ENCODE results near the gene TTLL11. TPM values are rescaled to one million over a fixed set of nuclear protein-coding genes. Genes with fewer than 3 reads are reported as not detected.

The TTLL11 gene
- total RNA-seq, 1 experiment from 2014 or later, result 7.0 TPM

DNA sequence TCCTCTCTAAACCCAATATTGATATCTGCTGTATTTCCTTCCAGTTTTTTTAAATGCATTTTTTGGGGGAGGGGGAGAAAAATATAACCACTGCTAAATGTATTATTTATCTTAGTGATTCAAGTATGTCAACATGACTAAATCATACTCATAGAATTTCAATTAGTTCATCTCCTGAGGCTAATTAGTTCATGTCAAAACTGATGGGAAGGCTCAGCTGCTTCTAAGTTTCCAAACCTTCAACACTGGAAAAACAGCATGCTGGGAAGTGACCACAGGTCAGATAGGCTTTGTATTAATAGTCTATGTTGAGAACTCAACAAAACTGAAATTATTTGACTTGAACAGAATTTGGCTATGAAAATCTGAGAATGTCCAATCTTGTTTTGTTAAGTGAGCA is 118.7 kb downstream of the TTLL11 start:
- POLR2A ChIA-PET (ENCODE audit: unreplicated experiment), result no interaction called here

DNA sequence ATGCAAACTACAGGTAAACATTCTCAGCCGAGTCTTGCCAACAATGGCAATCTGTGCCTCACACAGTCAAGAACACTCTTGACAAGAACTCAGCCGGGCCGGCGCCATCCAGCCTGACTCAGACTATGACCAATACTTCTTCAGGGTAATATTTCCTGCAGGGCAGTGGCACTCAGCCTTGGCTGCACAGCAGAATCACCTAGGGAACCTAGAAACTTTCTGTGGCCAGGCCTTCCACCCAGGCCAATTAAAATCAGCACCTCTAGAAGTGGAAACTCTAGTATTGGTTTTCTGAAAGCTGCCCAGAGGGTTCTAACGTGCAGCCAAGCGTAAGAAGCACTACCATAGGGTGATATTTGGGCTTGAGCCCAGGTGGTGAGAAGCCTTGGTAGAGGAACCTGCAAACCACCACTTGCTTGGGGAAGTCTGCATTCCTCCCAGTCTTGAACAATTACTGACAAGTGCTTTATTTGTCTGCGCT is 120.6 kb downstream of the TTLL11 start:
- BruUV-seq (replicated peaks), result no TSS peak

More for the DNA sequence above, 118.7 kb downstream of the TTLL11 start:
- no peak overlapping the region for H2AFZ ChIP-seq (ENCODE audit: low read length)
- no peaks in the 10 kb centered on the region for H3K36me3 ChIP-seq (ENCODE audit: low read depth, low read length)
- H3K4me2 ChIP-seq (ENCODE audit: low read length), result peak overlapping the region; percentile 88
- CTCF ChIA-PET, result interaction anchor here (0.9 kb wide), 1 partner anchor 11 kb away, joined by 3 read pairs; no protein-coding TSS in a partner anchor
- H3F3A ChIP-seq (ENCODE audit: low read length, unreplicated experiment), result peaks cover 5% of the 10 kb centered on the region
- no peaks in the 10 kb centered on the region for H3K27me3 ChIP-seq (ENCODE audit: low read length)
- H3K79me2 ChIP-seq (ENCODE audit: low read length), result no peaks in the 10 kb centered on the region
- H3K9me3 ChIP-seq (ENCODE audit: low read length), result no peaks in the 10 kb centered on the region
- peaks cover 43% of the 10 kb centered on the region for H3K4me1 ChIP-seq (ENCODE audit: insufficient read depth, low read length)
- TF ChIP-seq EZH2phosphoT487 (IDR thresholded peaks at IDR 0.05; ENCODE audit: borderline replicate concordance, low read length) (no peak), EZH2 (IDR thresholded peaks at IDR 0.05; ENCODE audit: low read length, unreplicated experiment) (no peak)
- TF ChIP-seq, protein P1, sequence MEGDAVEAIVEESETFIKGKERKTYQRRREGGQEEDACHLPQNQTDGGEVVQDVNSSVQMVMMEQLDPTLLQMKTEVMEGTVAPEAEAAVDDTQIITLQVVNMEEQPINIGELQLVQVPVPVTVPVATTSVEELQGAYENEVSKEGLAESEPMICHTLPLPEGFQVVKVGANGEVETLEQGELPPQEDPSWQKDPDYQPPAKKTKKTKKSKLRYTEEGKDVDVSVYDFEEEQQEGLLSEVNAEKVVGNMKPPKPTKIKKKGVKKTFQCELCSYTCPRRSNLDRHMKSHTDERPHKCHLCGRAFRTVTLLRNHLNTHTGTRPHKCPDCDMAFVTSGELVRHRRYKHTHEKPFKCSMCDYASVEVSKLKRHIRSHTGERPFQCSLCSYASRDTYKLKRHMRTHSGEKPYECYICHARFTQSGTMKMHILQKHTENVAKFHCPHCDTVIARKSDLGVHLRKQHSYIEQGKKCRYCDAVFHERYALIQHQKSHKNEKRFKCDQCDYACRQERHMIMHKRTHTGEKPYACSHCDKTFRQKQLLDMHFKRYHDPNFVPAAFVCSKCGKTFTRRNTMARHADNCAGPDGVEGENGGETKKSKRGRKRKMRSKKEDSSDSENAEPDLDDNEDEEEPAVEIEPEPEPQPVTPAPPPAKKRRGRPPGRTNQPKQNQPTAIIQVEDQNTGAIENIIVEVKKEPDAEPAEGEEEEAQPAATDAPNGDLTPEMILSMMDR (conservative IDR thresholded peaks at IDR 0.05; ENCODE audit: low read depth, low read length), result no peak
- no TSS peak for BruUV-seq (replicated peaks)
- peak; percentile 16 for ATAC-seq
- peak overlapping the region; percentile 90 for H3K27ac ChIP-seq (ENCODE audit: low read length)
- H3K9me2 ChIP-seq (replicated peaks; ENCODE audit: low read length), result no peaks in the 10 kb centered on the region
- intact Hi-C loops (cut with micrococcal nuclease), result no loop called here
- peak overlapping the region; percentile 52; the same call in 1 of the 2 replicates for H3K4me3 ChIP-seq (ENCODE audit: low read length)
- peak; percentile 69 for DNase-seq
- peak overlapping the region; percentile 71 for H3K9ac ChIP-seq (ENCODE audit: low read length)
- no peaks in the 10 kb centered on the region for H4K20me1 ChIP-seq (ENCODE audit: low read length)

DNA sequence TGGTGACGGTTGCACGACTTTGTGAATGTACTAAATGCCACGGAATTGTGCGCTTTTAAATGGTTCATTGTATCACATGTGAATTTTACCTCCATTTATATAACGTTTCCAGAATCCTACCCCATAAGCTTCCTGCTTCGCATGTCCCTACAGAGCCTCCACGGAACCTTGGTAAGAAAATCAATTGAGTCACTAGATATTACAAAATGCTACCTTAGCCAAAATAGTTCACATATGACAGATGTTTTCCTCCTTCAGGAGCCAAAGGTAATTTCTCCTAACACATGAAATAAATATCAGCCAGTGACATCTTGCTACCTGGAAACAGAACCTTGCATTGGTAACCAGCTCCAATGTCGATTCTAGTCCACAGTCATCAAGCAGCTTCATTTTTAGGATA is 125.1 kb downstream of the TTLL11 start:
- DNase-seq (no peak), ATAC-seq (no peak)
- TF ChIP-seq, protein P1 (conservative IDR thresholded peaks at IDR 0.05; ENCODE audit: low read depth, low read length), result no peak
- TF ChIP-seq EZH2 (IDR thresholded peaks at IDR 0.05; ENCODE audit: low read length, unreplicated experiment) (no peak), EZH2phosphoT487 (IDR thresholded peaks at IDR 0.05; ENCODE audit: borderline replicate concordance, low read length) (no peak)
- H3K27ac ChIP-seq (ENCODE audit: low read length), result no peak overlapping the region
- H3K79me2 ChIP-seq (ENCODE audit: low read length), result peaks cover 12% of the 10 kb centered on the region
- no peaks in the 10 kb centered on the region for H3K27me3 ChIP-seq (ENCODE audit: low read length)
- POLR2A ChIA-PET (ENCODE audit: unreplicated experiment), result no interaction called here
- H3K36me3 ChIP-seq (ENCODE audit: low read depth, low read length), result no peaks in the 10 kb centered on the region
- no peak overlapping the region for H3K4me3 ChIP-seq (ENCODE audit: low read length)
- H3K9me2 ChIP-seq (replicated peaks; ENCODE audit: low read length), result no peaks in the 10 kb centered on the region
- H3F3A ChIP-seq (ENCODE audit: low read length, unreplicated experiment), result no peaks in the 10 kb centered on the region
- BruUV-seq (replicated peaks), result no TSS peak
- no peaks in the 10 kb centered on the region for H4K20me1 ChIP-seq (ENCODE audit: low read length)
- CTCF ChIA-PET, result no interaction called here
- intact Hi-C loops (cut with micrococcal nuclease), result no loop called here
- H2AFZ ChIP-seq (ENCODE audit: low read length), result no peak overlapping the region
- no peak overlapping the region for H3K4me2 ChIP-seq (ENCODE audit: low read length)
- H3K9me3 ChIP-seq (ENCODE audit: low read length), result no peaks in the 10 kb centered on the region
- peaks cover 20% of the 10 kb centered on the region for H3K4me1 ChIP-seq (ENCODE audit: insufficient read depth, low read length)
- H3K9ac ChIP-seq (ENCODE audit: low read length), result no peak overlapping the region

More for the DNA sequence above, 120.6 kb downstream of the TTLL11 start:
- H3F3A ChIP-seq (ENCODE audit: low read length, unreplicated experiment), result peaks cover 5% of the 10 kb centered on the region
- no peaks in the 10 kb centered on the region for H3K9me3 ChIP-seq (ENCODE audit: low read length)
- no peaks in the 10 kb centered on the region for H3K36me3 ChIP-seq (ENCODE audit: low read depth, low read length)
- ATAC-seq, result peak; percentile 90
- TF ChIP-seq EZH2phosphoT487 (IDR thresholded peaks at IDR 0.05; ENCODE audit: borderline replicate concordance, low read length) (no peak), EZH2 (IDR thresholded peaks at IDR 0.05; ENCODE audit: low read length, unreplicated experiment) (no peak)
- TF ChIP-seq, protein P1 (conservative IDR thresholded peaks at IDR 0.05; ENCODE audit: low read depth, low read length), result no peak
- peak overlapping the region; percentile 71 for H3K9ac ChIP-seq (ENCODE audit: low read length)
- H3K9me2 ChIP-seq (replicated peaks; ENCODE audit: low read length), result no peaks in the 10 kb centered on the region
- H3K27me3 ChIP-seq (ENCODE audit: low read length), result no peaks in the 10 kb centered on the region
- H2AFZ ChIP-seq (ENCODE audit: low read length), result no peak overlapping the region
- peaks cover 43% of the 10 kb centered on the region for H3K4me1 ChIP-seq (ENCODE audit: insufficient read depth, low read length)
- intact Hi-C loops (cut with micrococcal nuclease), result no loop called here
- H3K79me2 ChIP-seq (ENCODE audit: low read length), result no peaks in the 10 kb centered on the region
- no peak overlapping the region for H3K4me3 ChIP-seq (ENCODE audit: low read length)
- POLR2A ChIA-PET (ENCODE audit: unreplicated experiment), result interaction anchor here (0.6 kb wide), 1 partner anchor 863 kb away, joined by 3 read pairs; no protein-coding TSS in a partner anchor
- H3K4me2 ChIP-seq (ENCODE audit: low read length), result peak overlapping the region; percentile 88
- peak overlapping the region; percentile 90 for H3K27ac ChIP-seq (ENCODE audit: low read length)
- DNase-seq, result peak; percentile 97
- CTCF ChIA-PET, result no interaction called here
- no peaks in the 10 kb centered on the region for H4K20me1 ChIP-seq (ENCODE audit: low read length)
